Activated CD4-positive, alpha-beta memory T cell treated with anti-CD3 and anti-CD28 coated beads, Interleukin-2, amount 10 ng/mL, durations not matched to agents 7 days and 5 days (primary cell): ENCODE measurements around the gene ANKRD49. TPM values are rescaled to one million over a fixed set of nuclear protein-coding genes. Genes with fewer than 3 reads are reported as not detected.

Source experiments
- CTCF ChIA-PET: fragments of 350-600 bp; sonication (Branson Sonifier 250); formaldehyde crosslinking; loops from one replicate; lab custom pipeline; 2021; ENCODE audit warnings: antibody characterized with exemption, inconsistent platforms; lab: Charles Lee
- POLR2A ChIA-PET: fragments of 350-600 bp; sonication (Branson Sonifier 250); formaldehyde crosslinking; loops from one replicate; lab custom pipeline; 2021; ENCODE audit warnings: antibody characterized with exemption; lab: Charles Lee
- DNase-seq: peaks from one replicate; pipeline ENCODE4 v3.0.0-alpha.2; 2020
- H3K27ac Mint-ChIP-seq: one replicate; pipeline ENCODE4 v1.8.0; 2021; ENCODE audit warnings: mild to moderate bottlenecking, mixed read lengths
- H3K27me3 Mint-ChIP-seq: one replicate; pipeline ENCODE4 v1.8.0; 2021; ENCODE audit warnings: mixed read lengths
- H3K36me3 Mint-ChIP-seq: one replicate; pipeline ENCODE4 v1.8.0; 2021; ENCODE audit warnings: low read depth, mixed read lengths
- H3K4me1 Mint-ChIP-seq: one replicate; pipeline ENCODE4 v1.8.0; 2021; ENCODE audit warnings: mixed read lengths
- H3K4me3 Mint-ChIP-seq: one replicate; pipeline ENCODE4 v1.8.0; 2021; ENCODE audit warnings: mild to moderate bottlenecking, mixed read lengths
- H3K9me3 Mint-ChIP-seq: one replicate; pipeline ENCODE4 v1.8.0; 2021; ENCODE audit warnings: mixed read lengths
- total RNA-seq, 2 experiments: library from RNA; stranded (reverse); gene quantifications; one replicate each; pipeline ENCODE4 v1.2.3, GENCODE V29; 2021

The ANKRD49 gene
- total RNA-seq: 10 to 100 TPM; 26.9 to 27.0 TPM

GRCh38 chr11:94493281-94494125 lies at the start of gene ANKRD49, which contains the start of gene MRE11:
Gene ANKRD49, plus strand, starts transcription at chr11:94493984. Its CDS starts 2,710 bp downstream, at chr11:94496694.
Gene MRE11, minus strand, starts transcription at chr11:94493844. Its CDS starts 1,043 bp downstream, at chr11:94492801.
- Mint-ChIP-seq H3K27ac (peak within 1 kb of the TSS; percentile 81), H3K27me3 (no peaks in the 10 kb centered on the region), H3K36me3 (peaks cover 34% of the 10 kb centered on the region), H3K4me1 (peaks cover 34% of the 10 kb centered on the region), H3K9me3 (no peaks in the 10 kb centered on the region), H3K4me3 (peak within 1 kb of the TSS; percentile 89)
- CTCF ChIA-PET: interaction anchor here (0.8 to 1.0 kb wide), 2 partner anchors 12 to 321 kb away, joined by 3 read pairs; no protein-coding TSS in a partner anchor
- POLR2A ChIA-PET: interaction anchor here (0.6 to 1.7 kb wide), 12 partner anchors 10 to 1297 kb away, joined by 3 to 11 read pairs (median 4); partner anchors contain the start of genes C11orf54, CEP57, MED17 and PANX1
- DNase-seq: peak; percentile 98

DNA sequence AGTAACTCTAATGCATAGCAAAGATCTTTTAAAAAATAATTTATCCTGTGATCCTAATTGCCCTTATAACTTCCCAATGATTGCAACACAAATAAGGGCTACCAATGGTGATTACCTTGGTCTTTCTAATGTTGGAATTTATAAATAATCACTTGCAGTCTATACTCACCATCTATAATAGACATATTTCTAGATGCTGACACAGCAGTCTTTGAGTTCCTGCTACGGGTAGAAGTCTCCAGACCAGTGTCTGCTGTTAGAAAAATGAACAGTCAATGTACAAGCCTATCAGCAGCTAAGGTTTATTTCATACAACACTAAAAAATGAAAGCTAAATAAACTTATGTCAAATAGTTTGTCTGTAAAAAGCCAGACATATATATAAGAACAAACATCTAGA lies 48.1 kb upstream of the ANKRD49 start:
- H3K36me3 Mint-ChIP-seq: peaks cover 38% of the 10 kb centered on the region

GRCh38 chr11:94447149-94447548 lies 46.6 kb upstream of the ANKRD49 start:
- POLR2A ChIA-PET: no interaction called here
- CTCF ChIA-PET: no interaction called here
- H3K36me3 Mint-ChIP-seq: peaks cover 30% of the 10 kb centered on the region

More for the DNA sequence above, 48.1 kb upstream of the ANKRD49 start:
- Mint-ChIP-seq H3K27ac (no peak overlapping the region), H3K9me3 (no peaks in the 10 kb centered on the region), H3K4me1 (peaks cover 7% of the 10 kb centered on the region), H3K27me3 (no peaks in the 10 kb centered on the region), H3K4me3 (no peak overlapping the region)
- ChIA-PET POLR2A (no interaction called here), CTCF (no interaction called here)
- no peak for DNase-seq

DNA sequence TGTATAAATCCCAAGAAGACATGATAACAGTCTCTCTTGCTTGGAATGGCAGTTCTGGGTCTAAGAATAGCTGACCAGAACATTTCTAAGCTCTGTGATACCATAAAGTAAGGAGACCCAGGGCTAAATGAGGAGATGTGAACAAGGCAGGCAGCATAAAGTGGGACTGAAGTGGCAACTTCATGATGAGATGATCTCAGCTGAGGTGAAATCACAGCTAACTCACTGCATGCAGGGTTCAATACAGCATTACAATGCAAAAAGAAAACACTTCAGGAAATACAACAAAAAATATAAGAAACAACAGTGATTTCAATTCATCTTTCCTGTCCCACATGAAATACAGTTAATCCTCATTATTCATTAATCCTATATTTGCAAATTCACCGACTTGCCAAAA lies 44.8 kb upstream of the ANKRD49 start:
- Mint-ChIP-seq H3K4me1 (no peaks in the 10 kb centered on the region), H3K4me3 (no peak overlapping the region), H3K36me3 (peaks cover 35% of the 10 kb centered on the region), H3K27ac (no peak overlapping the region), H3K9me3 (no peaks in the 10 kb centered on the region), H3K27me3 (no peaks in the 10 kb centered on the region)
- DNase-seq: no peak
- POLR2A ChIA-PET: no interaction called here
- CTCF ChIA-PET: no interaction called here

More at GRCh38 chr11:94447149-94447548, 46.6 kb upstream of the ANKRD49 start:
- H3K4me3 Mint-ChIP-seq: no peak overlapping the region
- no peaks in the 10 kb centered on the region for H3K4me1 Mint-ChIP-seq
- no peaks in the 10 kb centered on the region for H3K9me3 Mint-ChIP-seq
- no peak overlapping the region for H3K27ac Mint-ChIP-seq
- DNase-seq: no peak
- H3K27me3 Mint-ChIP-seq: no peaks in the 10 kb centered on the region

DNA sequence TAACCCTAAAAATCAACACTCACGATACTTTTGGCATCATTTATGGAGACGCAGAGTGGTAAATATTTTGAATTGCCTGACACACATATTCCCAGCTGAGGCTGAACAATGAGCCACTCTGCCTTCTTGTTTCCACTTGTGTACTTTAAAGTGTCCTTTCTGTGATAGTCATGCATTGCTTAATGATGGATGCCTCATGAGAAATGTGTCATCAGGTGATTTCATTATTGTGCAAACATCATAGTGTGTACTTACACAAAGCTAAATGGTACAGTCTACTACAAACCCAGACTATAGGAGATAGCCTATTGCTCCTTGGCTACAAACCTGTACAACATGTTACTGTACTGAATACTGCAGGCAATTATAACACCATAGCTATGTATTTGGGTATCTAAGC lies 44.3 kb upstream of the ANKRD49 start:
- POLR2A ChIA-PET: no interaction called here
- DNase-seq: no peak
- H3K4me3 Mint-ChIP-seq: no peak overlapping the region
- CTCF ChIA-PET: no interaction called here
- H3K36me3 Mint-ChIP-seq: peaks cover 31% of the 10 kb centered on the region
- no peaks in the 10 kb centered on the region for H3K27me3 Mint-ChIP-seq
- H3K9me3 Mint-ChIP-seq: no peaks in the 10 kb centered on the region
- H3K4me1 Mint-ChIP-seq: no peaks in the 10 kb centered on the region
- H3K27ac Mint-ChIP-seq: no peak overlapping the region

- no peak overlapping the region for H3K27ac Mint-ChIP-seq
- no peaks in the 10 kb centered on the region for H3K4me1 Mint-ChIP-seq
- H3K9me3 Mint-ChIP-seq: no peaks in the 10 kb centered on the region
- H3K27me3 Mint-ChIP-seq: no peaks in the 10 kb centered on the region
- ChIA-PET CTCF (no interaction called here), POLR2A (no interaction called here)
- peaks cover 30% of the 10 kb centered on the region for H3K36me3 Mint-ChIP-seq
- H3K4me3 Mint-ChIP-seq: no peak overlapping the region
- no peak for DNase-seq
Measured at GRCh38 chr11:94450048-94450447, 43.7 kb upstream of the ANKRD49 start.

DNA sequence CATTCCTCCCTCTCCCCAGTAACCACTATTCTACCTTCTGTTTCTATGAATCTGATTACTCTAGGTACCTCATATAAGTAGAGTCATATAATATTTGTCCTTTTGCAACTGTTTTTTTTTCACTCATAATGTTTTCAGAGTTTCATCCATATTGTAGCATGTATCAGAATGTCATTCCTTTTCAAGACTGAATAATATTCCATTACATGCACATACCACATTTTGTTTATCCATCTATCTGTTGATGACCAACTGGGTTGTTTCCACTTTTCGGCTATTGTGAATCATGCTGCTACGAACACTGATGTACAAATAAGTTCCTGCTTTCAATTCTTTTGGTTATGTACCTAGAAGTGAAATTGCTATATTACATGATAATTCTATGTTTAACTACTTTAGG lies 40.8 kb upstream of the ANKRD49 start:
- no peaks in the 10 kb centered on the region for H3K27me3 Mint-ChIP-seq
- no peak for DNase-seq
- ChIA-PET POLR2A (interaction anchor here (0.6 kb wide), 1 partner anchor 27 kb away, joined by 3 read pairs; no protein-coding TSS in a partner anchor), CTCF (no interaction called here)
- H3K36me3 Mint-ChIP-seq: peaks cover 32% of the 10 kb centered on the region
- H3K27ac Mint-ChIP-seq: no peak overlapping the region
- H3K4me3 Mint-ChIP-seq: no peak overlapping the region
- no peaks in the 10 kb centered on the region for H3K9me3 Mint-ChIP-seq
- H3K4me1 Mint-ChIP-seq: no peaks in the 10 kb centered on the region

DNA sequence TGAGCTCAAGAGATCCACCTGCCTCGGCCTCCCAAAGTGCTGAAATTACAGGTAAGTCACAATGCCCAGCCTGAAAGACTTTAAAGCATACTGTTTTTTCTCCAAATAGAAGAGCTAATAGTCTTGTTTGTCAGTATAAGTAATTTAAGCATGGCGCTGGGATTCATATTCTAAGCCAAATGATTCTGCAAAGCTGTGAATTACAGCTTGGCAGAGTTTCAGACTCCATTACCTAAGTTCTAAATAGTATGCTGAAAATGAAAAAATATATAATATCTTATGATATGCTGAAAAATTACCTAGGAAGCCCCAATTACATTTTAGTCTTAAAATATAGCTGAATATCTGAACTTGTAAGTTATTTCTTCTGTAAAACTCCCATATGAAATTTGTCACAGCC lies 39.5 kb upstream of the ANKRD49 start:
- H3K36me3 Mint-ChIP-seq: peaks cover 34% of the 10 kb centered on the region
- H3K4me1 Mint-ChIP-seq: no peaks in the 10 kb centered on the region
- no peaks in the 10 kb centered on the region for H3K9me3 Mint-ChIP-seq
- H3K4me3 Mint-ChIP-seq: no peak overlapping the region
- no peak overlapping the region for H3K27ac Mint-ChIP-seq
- ChIA-PET CTCF (interaction anchor here (1.0 to 1.6 kb wide), 3 partner anchors 49 to 128 kb away, joined by 3 to 4 read pairs (median 3); no protein-coding TSS in a partner anchor), POLR2A (no interaction called here)
- DNase-seq: no peak
- H3K27me3 Mint-ChIP-seq: no peaks in the 10 kb centered on the region

GRCh38 chr11:94455861-94456260 lies 37.9 kb upstream of the ANKRD49 start:
- DNase-seq: no peak
- H3K27ac Mint-ChIP-seq: no peak overlapping the region
- H3K4me1 Mint-ChIP-seq: peaks cover 4% of the 10 kb centered on the region
- H3K9me3 Mint-ChIP-seq: no peaks in the 10 kb centered on the region
- CTCF ChIA-PET: no interaction called here
- H3K36me3 Mint-ChIP-seq: peaks cover 44% of the 10 kb centered on the region
- H3K4me3 Mint-ChIP-seq: no peak overlapping the region
- H3K27me3 Mint-ChIP-seq: no peaks in the 10 kb centered on the region
- POLR2A ChIA-PET: no interaction called here

DNA sequence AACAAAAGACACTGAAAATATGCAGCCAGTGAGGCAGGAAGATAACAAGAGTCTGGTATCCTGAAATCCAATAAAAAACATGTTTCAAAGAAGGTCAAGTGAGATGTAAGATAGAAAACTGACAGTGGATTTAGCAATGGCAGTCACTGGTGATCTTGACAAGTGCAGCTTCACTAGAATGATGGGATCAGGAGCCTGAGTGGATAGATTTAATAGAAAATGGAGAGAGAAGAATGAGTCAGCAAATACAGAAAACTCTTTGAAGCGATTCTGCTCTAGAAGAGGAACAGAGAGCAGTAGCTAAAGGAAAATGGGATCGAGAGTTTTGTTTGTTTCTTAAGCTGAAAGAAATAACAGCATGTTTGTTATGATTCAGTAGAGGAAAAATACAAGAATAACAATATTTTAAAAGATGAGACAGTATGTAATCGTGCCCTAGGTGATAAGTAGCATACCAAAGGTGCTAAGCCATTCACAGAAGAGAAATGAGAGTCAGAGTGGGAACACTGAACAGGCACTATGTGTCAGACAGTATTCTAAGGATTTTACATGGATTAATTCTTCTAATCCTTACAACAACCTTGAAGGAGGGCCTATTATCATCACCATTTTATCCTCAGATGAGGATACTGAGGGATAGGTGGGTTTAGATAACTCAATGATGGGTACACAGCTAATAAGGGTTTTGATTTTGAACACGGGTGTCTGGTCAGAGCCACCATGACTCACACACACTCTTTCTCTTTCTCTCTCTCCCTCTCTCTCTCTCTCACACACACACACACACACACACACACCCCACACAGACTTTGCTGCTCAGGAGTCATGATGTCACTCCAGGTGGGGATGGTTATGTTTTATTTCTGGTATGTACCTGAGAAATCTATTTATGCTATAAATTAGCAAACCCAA lies 36.4 kb upstream of the ANKRD49 start:
- peaks cover 4% of the 10 kb centered on the region for H3K4me1 Mint-ChIP-seq
- POLR2A ChIA-PET: no interaction called here
- CTCF ChIA-PET: no interaction called here

GRCh38 chr11:94459576-94459975 lies 34.2 kb upstream of the ANKRD49 start:
- H3K4me3 Mint-ChIP-seq: no peak overlapping the region
- H3K36me3 Mint-ChIP-seq: peaks cover 59% of the 10 kb centered on the region
- DNase-seq: no peak
- no peak overlapping the region for H3K27ac Mint-ChIP-seq
- peaks cover 4% of the 10 kb centered on the region for H3K4me1 Mint-ChIP-seq
- no peaks in the 10 kb centered on the region for H3K27me3 Mint-ChIP-seq
- CTCF ChIA-PET: no interaction called here
- peaks cover 2% of the 10 kb centered on the region for H3K9me3 Mint-ChIP-seq
- POLR2A ChIA-PET: no interaction called here

More for the DNA sequence above, 36.4 kb upstream of the ANKRD49 start:
- Mint-ChIP-seq H3K27ac (no peak overlapping the region), H3K27me3 (no peaks in the 10 kb centered on the region), H3K9me3 (no peaks in the 10 kb centered on the region), H3K4me3 (no peak overlapping the region), H3K36me3 (peaks cover 52% of the 10 kb centered on the region)
- no peak for DNase-seq

GRCh38 chr11:94469416-94469815 lies 24.4 kb upstream of the ANKRD49 start:
- no peak overlapping the region for H3K27ac Mint-ChIP-seq
- H3K9me3 Mint-ChIP-seq: no peaks in the 10 kb centered on the region
- ChIA-PET POLR2A (no interaction called here), CTCF (no interaction called here)
- peaks cover 58% of the 10 kb centered on the region for H3K36me3 Mint-ChIP-seq
- DNase-seq: no peak
- H3K4me1 Mint-ChIP-seq: peaks cover 18% of the 10 kb centered on the region
- no peak overlapping the region for H3K4me3 Mint-ChIP-seq
- H3K27me3 Mint-ChIP-seq: no peaks in the 10 kb centered on the region
